GM12872 (cell line): Measurements from ENCODE around the gene MATK.

Experiments used
- TF ChIP-seq, protein P1 (sequence below): IDR thresholded peaks from 3 replicates; pipeline ENCODE4 v1.5.1; 2011; ENCODE audit warnings: low read depth, mild to moderate bottlenecking, low read length, moderate library complexity; ENCODE audit not compliant: insufficient read depth

Gene MATK

DNA sequence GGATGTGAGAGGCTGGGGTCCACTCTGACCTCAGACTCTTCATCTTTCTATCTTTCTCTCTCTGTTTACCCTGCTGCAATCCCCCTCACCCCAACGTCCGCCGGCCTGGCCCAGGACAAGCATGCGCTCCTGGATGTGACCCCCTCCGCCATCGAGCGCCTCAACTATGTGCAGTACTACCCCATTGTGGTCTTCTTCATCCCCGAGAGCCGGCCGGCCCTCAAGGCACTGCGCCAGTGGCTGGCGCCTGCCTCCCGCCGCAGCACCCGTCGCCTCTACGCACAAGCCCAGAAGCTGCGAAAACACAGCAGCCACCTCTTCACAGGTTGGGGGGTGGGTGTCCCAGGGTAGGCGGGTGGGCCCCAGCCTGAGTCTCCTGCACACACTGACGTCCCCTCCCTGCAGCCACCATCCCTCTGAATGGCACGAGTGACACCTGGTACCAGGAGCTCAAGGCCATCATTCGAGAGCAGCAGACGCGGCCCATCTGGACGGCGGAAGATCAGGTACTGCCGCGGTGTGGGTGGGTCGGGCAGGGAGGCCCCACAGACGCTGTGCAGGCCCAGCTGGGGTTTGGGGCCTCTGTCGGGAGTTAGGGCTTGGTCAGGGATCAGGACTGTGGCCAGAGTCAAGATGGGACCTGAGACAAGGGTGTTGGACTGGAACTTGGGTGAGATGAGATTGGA is 39.7 kb downstream of the MATK start:
- TF ChIP-seq, protein P1, sequence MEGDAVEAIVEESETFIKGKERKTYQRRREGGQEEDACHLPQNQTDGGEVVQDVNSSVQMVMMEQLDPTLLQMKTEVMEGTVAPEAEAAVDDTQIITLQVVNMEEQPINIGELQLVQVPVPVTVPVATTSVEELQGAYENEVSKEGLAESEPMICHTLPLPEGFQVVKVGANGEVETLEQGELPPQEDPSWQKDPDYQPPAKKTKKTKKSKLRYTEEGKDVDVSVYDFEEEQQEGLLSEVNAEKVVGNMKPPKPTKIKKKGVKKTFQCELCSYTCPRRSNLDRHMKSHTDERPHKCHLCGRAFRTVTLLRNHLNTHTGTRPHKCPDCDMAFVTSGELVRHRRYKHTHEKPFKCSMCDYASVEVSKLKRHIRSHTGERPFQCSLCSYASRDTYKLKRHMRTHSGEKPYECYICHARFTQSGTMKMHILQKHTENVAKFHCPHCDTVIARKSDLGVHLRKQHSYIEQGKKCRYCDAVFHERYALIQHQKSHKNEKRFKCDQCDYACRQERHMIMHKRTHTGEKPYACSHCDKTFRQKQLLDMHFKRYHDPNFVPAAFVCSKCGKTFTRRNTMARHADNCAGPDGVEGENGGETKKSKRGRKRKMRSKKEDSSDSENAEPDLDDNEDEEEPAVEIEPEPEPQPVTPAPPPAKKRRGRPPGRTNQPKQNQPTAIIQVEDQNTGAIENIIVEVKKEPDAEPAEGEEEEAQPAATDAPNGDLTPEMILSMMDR = no peak

DNA sequence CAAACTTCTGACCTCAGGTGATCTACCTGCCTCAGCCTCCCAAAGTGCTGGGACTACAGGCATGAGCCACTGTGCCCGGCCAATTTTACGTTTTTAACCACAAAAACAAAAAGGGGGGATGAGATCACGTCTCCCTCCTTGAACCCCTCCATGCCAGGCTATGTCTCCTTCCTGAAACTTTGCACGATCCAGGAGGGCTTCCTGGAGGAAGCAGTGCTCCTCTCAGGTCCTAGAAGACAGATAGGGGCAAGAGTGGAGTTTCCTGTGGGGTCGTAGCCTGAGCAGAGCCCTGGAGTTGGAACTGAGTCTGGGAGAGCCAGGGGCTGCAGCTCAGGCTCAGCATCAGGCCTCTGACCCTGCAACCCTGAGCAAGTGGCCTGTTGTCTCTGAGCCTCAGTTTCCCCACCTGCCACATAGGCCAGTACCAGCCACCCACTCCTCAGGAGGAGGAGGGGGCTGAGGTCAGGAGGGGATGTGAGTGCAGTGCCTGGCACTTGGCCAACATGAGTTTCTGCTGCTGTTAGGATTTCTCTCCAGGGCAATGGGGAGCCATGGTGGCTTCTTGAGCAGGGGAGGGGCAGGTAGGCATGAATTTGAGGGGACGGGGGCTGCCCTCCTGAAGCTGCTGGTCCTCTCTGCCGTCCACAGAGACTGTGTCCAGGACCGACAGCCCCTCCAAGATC is 40.7 kb downstream of the MATK start:
- TF ChIP-seq, protein P1 = no peak

DNA sequence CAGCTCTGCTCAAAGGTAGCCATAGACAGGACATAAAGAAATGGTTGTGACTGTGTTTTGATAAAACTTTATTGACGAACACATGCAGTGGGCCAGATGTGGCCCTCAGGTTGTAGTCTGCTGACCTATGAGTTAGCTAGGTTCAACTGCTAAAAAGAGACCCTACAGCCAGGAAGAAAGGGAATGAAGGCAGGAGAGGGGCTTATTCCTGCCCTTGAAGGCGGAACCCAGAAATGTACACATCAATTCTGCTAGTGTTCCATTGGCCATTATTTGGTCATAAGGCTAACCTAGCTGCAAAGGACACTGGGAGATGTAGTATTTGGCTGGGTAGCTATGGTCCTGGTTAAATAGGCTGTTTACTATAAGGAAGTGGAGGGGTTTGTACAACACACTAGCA is 42.7 kb downstream of the MATK start:
- TF ChIP-seq, protein P1 = no peak

DNA sequence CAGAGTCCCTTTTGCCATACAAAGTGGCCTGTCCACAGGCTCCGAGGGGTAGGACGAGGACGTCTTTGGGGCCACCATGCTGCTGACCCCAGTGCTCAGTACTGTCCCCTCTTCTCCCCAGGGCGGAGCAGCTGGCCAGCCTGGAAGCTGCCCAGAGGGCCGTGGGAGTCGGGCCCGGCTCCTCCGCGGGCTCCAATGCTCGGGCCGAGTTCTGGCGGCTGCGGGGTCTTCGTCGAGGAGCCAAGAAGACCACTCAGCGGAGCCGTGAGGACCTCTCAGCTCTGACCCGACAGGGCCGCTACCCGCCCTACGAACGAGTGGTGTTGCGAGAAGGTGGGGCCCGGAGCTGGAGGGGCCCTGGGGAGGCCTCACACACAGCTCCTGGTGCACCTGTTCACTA is 45.8 kb downstream of the MATK start:
- TF ChIP-seq, protein P1 = no peak

DNA sequence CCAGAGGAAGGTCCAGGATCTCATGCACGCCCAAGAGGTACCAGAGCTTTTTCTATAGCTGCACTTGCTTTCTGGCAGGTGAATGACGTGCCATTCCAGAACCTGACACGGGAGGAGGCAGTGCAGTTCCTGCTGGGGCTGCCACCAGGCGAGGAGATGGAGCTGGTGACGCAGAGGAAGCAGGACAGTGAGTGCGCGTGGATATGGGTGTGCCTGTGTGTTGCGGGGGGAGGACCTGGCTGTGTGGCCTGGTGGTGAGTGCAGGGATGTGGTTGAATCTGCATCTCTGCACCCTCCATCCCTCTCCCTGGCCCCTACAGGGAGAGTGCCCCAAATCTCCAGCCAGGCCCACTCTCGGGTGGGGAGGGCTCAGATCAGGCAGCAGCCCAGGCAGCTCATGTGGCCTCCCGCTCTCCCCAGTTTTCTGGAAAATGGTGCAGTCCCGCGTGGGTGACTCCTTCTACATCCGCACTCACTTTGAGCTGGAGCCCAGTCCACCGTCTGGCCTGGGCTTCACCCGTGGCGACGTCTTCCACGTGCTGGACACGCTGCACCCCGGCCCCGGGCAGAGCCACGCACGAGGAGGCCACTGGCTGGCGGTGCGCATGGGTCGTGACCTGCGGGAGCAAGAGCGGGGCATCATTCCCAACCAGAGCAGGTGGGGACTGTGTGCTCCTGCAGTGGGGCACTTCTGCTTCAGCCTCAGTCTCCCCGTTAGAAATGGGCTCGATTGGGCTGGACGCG is 47.5 kb downstream of the MATK start:
- TF ChIP-seq, protein P1 = no peak

DNA sequence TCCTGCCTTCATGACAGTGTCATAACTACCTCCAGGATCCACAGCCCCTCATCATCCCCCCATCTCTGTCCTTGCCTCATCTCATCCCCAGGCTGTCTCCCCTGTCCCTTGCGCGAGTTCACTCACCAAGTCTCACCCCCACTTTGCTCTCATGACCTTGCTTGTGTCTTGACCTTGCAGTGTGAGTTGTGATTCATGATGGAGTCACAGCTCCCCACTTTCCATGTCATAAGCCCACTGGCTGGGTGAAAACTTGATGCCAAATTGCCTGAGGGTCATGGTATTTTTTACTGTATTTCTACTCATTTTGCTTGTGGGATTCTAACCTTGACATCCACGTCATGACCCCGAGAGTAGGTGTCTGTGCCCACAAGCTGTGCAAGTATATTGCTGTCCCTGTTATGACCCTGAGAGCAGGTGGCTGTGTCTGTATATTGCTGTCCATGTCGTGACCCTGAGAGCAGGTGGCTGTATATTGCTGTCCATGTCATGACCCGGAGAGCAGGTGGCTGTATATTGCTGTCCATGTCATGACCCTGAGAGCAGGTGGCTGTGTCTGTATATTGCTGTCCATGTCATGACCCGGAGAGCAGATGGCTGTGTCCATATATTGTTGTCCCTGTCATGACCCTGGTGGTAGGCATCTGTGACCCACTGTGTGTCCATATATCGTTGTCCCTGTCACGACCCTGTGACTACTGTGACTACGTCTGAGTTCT is 48.5 kb downstream of the MATK start:
- TF ChIP-seq, protein P1 = no peak

DNA sequence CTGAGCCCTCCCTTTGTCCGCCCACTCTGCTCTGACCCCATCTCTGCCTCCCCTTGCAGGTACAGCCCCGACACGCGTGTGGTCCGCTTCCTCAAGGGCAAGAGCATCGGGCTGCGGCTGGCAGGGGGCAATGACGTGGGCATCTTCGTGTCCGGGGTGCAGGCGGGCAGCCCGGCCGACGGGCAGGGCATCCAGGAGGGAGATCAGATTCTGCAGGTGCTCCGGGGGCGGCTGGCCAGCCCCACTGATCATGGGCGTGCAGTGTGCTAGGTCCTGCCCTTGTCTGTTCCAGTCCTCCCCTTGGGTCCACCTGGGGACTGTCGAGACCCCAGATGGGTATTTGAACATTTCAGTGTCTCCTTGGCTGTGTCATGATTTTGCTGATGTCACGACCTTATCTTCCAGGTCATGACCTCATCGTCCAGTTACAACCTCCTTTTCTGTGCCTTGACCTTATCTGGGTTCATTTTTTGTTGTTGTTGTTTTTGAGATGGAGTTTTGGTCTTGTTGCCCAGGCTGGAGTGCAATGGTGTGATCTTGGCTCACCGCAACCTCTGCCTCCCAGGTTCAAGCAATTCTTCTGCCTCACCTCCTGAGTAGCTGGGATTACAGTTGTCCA is 50.0 kb downstream of the MATK start:
- TF ChIP-seq, protein P1 = no peak
